DMS153 (cell line): ENCODE data around the gene DAPL1.

Experiments
- DNase-seq: peaks from one replicate; lab custom pipeline; 2025; lab: John Stamatoyannopoulos, UW

DAPL1 gene

DNA sequence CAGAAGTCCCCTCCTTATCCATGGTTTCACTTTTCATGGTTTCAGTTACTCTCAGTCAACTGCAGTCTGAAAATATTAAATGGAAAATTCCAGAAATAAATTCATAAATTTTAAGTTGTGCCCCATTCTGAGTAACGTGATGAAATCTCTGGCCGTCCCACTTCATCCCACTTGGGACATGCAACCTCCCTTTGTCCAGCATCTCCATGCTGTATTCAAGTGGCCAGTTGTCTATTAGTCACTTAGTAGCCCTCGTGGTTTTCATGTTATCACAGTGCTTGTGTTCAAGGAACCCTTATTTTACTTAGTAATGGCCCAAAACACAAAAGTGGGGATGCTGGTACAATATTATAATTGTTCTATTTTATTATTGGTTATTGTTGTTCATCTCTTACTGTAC lies 18.0 kb upstream of the DAPL1 start:
- DNase-seq: no peak

GRCh38 chr2:158778243-158778642 lies 16.9 kb upstream of the DAPL1 start:
- DNase-seq: no peak

GRCh38 chr2:158779621-158780020 lies 15.5 kb upstream of the DAPL1 start:
- DNase-seq: peak; percentile 17

GRCh38 chr2:158781353-158781961 lies 13.7 kb upstream of the DAPL1 start:
- no peak for DNase-seq

- no peak for DNase-seq
Measured at GRCh38 chr2:158782136-158782535, 13.0 kb upstream of the DAPL1 start.

- DNase-seq: no peak
Measured at GRCh38 chr2:158782616-158783015, 12.5 kb upstream of the DAPL1 start.

DNA sequence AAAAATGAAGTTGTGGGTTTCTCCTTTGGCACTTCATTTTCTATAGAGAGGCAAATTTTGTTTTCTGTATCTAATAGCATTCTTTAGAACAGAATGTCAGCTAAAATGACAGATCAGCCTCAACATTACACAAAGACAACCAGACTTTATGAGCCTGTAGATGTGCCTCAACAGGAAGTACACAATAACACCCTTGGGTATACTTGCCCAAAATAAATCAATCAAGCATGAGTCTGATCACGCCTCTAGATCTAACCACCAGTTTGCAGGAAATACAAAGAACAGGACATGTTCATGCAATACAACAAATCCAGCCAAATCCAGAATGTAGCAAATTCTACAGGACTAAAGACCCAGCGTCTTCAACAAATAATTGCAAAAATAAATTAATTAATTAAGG lies 11.2 kb upstream of the DAPL1 start:
- DNase-seq: peak; percentile 78

DNA sequence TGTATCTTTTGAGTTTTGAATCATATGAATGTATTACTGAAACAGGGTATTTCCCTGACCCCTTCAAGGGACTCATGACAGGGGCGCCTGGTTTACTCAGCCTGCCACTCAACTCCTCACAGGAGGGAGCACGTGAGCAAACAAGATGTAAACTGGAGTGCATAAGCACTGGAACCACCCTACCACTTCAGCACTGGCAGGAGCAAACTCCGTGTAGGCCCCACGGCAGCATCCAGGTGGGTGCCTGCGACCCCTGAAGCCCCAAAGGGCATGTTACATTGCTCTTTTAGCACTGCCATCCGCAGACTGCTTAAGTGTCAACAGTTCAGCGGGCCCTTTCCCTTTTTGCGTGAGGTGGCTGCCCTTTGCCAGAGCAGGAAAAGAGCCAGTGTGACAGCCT lies 8.2 kb upstream of the DAPL1 start:
- DNase-seq: peak; percentile 43

DNA sequence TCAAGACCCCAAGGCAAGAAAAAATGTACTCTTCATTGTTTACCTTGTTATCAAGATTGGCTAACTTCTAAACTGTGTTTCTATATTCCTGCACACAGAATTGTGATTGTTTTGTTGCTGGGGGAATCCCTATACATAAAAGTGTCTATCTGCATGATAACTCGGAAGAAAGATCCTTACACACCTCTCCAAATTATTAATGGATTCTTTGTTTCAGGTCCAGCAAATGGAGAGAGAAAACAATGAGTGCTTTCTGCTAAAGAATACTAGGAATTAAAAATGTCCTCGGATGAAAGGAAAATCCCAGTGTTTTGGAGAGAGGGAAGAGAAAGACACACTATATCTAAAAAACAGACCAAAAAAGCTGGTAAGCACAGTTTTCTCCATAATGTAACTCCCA lies 6.2 kb upstream of the DAPL1 start:
- DNase-seq: no peak

DNA sequence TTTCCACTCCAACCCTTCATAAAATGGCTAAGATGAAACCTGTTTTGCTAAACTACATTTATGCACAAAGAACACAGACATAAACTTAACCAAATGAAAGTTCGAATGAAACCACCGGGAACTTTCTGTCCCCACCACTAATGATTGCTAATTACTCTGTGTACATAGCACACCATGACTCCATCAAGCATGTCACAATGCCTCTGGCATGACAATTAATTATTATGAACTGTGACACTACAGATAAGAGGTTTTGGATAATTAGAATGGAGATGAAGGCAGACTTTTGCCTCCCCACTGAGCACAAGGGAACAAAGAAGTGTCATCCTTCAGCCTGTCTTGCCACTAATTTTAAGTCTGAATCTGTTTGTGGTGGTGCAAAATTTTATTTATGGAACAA lies 1.5 kb downstream of the DAPL1 start:
- no peak for DNase-seq

DNA sequence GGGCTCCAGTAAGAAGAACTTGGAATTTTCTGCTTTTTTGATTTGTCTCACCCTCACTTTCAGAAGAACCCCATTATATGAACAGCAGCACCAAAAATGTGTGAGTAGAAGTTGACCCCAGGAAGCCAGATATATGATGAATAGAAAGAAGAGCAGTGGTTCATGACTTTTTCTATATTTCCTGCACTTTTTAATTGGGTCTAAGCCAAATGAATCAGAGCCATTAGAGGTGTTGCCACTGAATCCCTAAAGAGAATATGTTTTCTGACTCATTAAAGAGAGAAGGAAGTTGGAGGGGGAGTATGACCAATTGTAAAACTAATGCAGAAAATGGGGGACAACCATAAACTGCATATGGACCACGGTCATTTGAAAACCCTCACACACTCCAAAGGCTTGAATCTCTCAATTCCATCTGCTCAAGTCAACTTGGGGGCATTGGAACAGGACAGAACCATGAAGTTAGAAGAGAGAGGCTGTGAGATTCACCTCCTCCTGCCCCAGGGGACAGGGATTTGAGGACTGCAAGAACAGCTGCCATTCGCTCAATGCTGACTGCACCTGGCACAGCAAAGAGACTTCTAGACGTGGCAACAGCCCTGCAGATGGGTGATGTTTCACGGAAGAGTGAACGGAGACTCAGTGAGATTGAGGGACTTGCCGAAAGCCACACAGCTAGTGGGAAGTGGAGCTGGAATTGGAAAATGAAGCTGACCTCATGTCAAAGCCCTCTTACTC lies 3.0 kb downstream of the DAPL1 start:
- DNase-seq: no peak

DNA sequence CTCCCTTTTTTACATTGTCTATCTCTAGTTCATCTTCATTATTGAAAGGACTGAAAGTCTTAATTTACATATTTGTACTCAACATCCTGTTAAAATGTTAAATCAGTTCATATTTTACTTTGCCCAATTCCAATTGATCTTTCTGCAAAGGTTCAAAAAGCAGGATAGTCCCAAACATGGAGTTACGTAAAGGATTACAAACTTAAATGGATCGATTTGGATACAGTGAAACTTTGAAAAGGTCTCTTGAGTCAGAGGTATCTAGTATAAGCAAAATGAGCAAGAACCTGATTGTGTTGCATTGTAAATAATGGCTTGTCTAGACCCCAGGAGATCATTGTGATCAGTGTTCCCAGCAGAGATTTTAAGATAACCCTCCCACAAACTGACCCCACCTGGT lies 4.1 kb downstream of the DAPL1 start:
- DNase-seq: no peak

GRCh38 chr2:158803506-158803905 lies 8.4 kb downstream of the DAPL1 start:
- DNase-seq: no peak

- DNase-seq: no peak
Measured at GRCh38 chr2:158805255-158805654, 10.1 kb downstream of the DAPL1 start.

- DNase-seq: no peak
Measured at GRCh38 chr2:158805936-158806335, 10.8 kb downstream of the DAPL1 start.

DNA sequence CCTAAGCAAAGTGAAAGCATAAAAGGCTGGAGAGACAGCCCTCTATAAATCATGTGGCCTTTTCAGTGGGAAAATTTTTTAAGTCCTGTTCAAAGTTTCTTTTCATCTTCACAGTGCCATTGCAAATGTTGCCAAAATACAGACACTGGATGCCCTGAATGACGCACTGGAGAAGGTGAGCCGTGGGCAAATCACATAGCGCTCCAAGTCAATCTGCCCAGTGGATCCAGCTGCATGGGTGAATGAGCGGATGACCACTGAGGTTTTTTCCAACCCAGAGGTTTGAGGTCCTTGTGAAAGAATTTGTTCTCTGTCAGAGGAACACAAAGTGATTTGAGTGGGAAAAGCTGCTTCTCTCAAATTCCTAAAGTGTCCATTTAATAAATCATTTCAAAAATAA lies 11.8 kb downstream of the DAPL1 start:
- DNase-seq: no peak

DNA sequence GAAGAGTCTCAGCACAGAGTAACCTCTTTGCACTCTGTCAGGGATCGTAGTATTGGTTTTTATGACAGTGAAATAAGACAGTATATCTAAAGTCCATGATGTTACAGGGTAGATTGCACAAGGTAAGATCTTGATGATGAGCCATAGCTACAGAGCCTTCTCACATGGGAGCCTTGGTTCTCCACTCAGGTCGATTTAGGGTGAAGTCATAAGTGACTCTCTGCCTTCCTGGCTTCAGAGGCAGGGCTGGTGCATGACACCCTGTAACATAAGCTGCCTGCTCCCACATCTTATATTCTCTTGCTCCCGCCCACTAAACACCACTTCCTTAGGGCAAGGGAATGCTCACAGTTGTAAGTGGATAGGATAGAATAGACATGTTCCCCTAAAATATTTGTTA lies 13.3 kb downstream of the DAPL1 start:
- no peak for DNase-seq

GRCh38 chr2:158809816-158810215 lies 14.7 kb downstream of the DAPL1 start:
- no peak for DNase-seq

DNA sequence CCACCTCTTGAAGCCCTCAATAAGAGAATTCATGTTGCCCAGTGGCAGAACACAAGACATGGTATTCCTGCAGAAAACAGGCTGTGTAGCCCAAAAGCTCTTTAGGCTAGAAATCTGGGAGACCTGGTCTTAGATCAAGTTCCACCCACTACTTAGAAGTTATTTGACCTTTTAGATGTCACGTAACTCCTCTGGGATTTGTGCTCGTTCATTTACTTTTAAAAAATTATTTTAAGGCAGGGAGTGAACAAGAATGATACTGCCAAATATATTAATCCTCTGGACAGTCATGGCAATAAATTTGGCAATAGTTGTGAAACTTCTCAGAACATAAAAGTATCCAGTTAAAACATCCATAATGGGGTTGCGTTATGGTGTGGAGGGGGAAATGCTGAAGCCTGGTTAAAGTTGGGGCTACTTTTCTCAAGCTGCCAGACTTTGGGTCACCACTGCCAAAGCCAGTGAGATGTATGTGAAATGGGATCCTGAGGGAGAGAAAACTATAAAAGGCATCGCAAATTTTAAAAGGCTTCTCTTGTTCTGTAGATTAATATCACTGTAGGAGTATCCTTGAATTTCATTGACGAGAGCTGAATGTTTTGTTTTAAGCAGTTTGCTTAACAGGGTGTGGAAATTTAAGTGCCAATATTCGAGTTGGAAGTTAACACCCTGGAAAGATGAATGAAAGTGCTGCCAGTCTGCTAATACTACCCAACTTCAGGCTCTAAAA lies 15.8 kb downstream of the DAPL1 start:
- DNase-seq: no peak

- no peak for DNase-seq
Measured at GRCh38 chr2:158815166-158815565, 20.0 kb downstream of the DAPL1 start.

DNA sequence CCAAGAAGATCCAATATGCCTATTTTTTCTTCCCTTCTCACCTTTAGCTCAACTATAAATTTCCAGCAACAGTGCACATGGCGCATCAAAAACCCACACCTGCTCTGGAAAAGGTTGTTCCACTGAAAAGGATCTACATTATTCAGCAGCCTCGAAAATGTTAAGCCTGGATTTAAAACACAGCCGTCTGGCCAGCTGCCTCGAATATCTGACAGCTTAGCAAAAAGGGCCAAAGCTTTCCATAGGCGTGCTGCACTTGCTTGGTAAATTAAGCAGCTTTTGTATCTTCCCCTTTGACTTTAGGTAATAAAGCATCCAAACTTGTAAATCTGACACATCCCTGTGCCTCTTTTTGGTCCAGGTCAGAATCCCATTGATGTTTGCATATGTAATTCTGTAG lies 20.5 kb downstream of the DAPL1 start:
- no peak for DNase-seq

DNA sequence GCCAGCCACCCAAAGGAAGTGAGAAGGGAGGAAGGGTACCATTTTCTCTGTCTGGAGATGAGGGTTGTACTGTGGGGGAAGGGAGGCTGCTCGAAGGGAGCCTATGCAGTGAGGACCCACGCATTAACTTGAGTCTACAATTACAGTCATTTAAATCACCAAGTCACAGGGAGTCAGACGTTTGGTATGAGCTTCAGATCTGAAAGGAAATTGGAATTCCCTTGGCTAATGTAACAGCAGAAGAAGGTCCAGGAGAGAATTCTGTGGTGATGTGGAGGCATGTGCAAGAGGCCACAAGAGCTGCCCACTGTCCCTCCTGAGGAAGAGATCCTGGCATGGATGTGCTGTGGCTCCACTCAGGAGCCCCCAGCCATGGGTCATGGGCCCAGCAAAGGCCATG lies 22.5 kb downstream of the DAPL1 start:
- no peak for DNase-seq

- no peak for DNase-seq
Measured at GRCh38 chr2:158818511-158818910, 23.4 kb downstream of the DAPL1 start.
